GM12801 (cell line): ENCODE measurements around the gene HEATR5A.

Experiments
- CTCF ChIP-seq: IDR thresholded peaks from one replicate; pipeline ENCODE4 v1.5.1; 2011; ENCODE audit warnings: control low read depth; ENCODE audit not compliant: insufficient read length; ENCODE audit errors: extremely low read depth

HEATR5A gene

GRCh38 chr14:31449971-31450610 is 29.7 kb upstream of the HEATR5A start:
- no peak for TF ChIP-seq CTCF

DNA sequence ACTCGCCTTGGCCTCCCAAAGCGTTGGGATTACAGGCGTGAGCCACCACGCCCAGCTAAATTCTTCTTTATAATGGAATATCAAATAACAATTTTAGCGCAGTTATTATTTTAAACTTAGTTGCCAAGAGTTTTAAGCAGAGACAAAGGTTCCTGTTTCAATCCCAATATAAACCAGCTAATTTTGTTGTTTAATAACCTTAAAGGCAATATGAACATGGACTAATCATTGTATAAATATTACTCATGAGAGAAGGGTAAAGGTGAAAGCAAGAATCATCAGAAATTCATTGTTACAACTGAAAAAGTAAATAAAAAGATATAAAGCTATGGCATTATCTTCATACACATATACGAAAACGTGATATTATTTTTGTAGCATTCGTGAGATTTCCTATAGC is 28.8 kb upstream of the HEATR5A start:
- TF ChIP-seq CTCF = no peak

- no peak for TF ChIP-seq CTCF
These were observed 25.4 kb upstream of the HEATR5A start for GRCh38 chr14:31445703-31446102.

- no peak for TF ChIP-seq CTCF
These were observed 21.9 kb upstream of the HEATR5A start for GRCh38 chr14:31442284-31442683.

- TF ChIP-seq CTCF = no peak
These were observed 21.1 kb upstream of the HEATR5A start for GRCh38 chr14:31441273-31442111.

GRCh38 chr14:31440280-31440679 is 19.9 kb upstream of the HEATR5A start:
- no peak for TF ChIP-seq CTCF

DNA sequence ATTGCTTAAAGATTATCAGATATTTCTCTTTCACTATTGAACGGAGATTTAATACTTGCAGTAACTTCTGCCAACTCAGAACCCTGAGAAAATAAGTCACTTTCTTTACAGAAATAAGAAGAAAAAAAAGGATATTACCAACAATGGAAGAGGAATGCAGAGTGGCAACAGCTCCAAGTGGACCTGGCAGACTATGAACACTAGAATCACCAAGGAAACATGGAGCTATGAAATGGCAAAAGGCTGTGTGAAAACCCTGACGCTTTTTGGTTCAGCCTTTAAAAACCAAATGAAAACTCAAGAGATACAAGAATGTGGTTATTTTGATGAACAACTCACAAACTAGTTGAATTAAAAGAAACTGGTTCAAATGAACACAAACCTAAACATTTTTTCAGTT is 19.2 kb upstream of the HEATR5A start:
- TF ChIP-seq CTCF = no peak
